ENCODE data around the gene ARPC2. TPM values are rescaled to one million over a fixed set of nuclear protein-coding genes. Genes with fewer than 3 reads are reported as not detected.

The ARPC2 gene
- total RNA-seq, 1 donor from 2014 or later: 265 TPM

GRCh38 chr2:218276986-218277755 is 60.2 kb downstream of the ARPC2 start:
- Mint-ChIP-seq H3K27me3 (ENCODE audit: unreplicated experiment) (no peaks in the 10 kb centered on the region), H3K4me3 (ENCODE audit: unreplicated experiment) (no peak overlapping the region), H3K9me3 (ENCODE audit: unreplicated experiment) (no peaks in the 10 kb centered on the region), H3K36me3 (ENCODE audit: unreplicated experiment) (peaks cover 35% of the 10 kb centered on the region), H3K27ac (ENCODE audit: unreplicated experiment) (no peak overlapping the region), H3K4me1 (ENCODE audit: unreplicated experiment) (peaks cover 17% of the 10 kb centered on the region)
- DNase-seq (ENCODE audit: extremely low spot score, unreplicated experiment): no peak
- no peak for TF ChIP-seq CTCF (IDR thresholded peaks at IDR 0.05)

GRCh38 chr2:218277921-218278320 is 60.9 kb downstream of the ARPC2 start:
- Mint-ChIP-seq H3K27ac (ENCODE audit: unreplicated experiment) (no peak overlapping the region), H3K4me3 (ENCODE audit: unreplicated experiment) (no peak overlapping the region), H3K27me3 (ENCODE audit: unreplicated experiment) (no peaks in the 10 kb centered on the region), H3K9me3 (ENCODE audit: unreplicated experiment) (no peaks in the 10 kb centered on the region), H3K36me3 (ENCODE audit: unreplicated experiment) (peaks cover 35% of the 10 kb centered on the region), H3K4me1 (ENCODE audit: unreplicated experiment) (peaks cover 12% of the 10 kb centered on the region)
- no peak for DNase-seq (ENCODE audit: extremely low spot score, unreplicated experiment)
- no peak for TF ChIP-seq CTCF (IDR thresholded peaks at IDR 0.05)

- no peak for DNase-seq (ENCODE audit: extremely low spot score, unreplicated experiment)
- H3K4me3 Mint-ChIP-seq (ENCODE audit: unreplicated experiment): no peak overlapping the region
- H3K9me3 Mint-ChIP-seq (ENCODE audit: unreplicated experiment): no peaks in the 10 kb centered on the region
- H3K4me1 Mint-ChIP-seq (ENCODE audit: unreplicated experiment): peaks cover 11% of the 10 kb centered on the region
- H3K27me3 Mint-ChIP-seq (ENCODE audit: unreplicated experiment): no peaks in the 10 kb centered on the region
- no peak overlapping the region for H3K27ac Mint-ChIP-seq (ENCODE audit: unreplicated experiment)
- peaks cover 33% of the 10 kb centered on the region for H3K36me3 Mint-ChIP-seq (ENCODE audit: unreplicated experiment)
- no peak for TF ChIP-seq CTCF (IDR thresholded peaks at IDR 0.05)
Measured at GRCh38 chr2:218278531-218279360, 61.8 kb downstream of the ARPC2 start.

GRCh38 chr2:218280260-218280870 is 63.4 kb downstream of the ARPC2 start:
- H3K4me3 Mint-ChIP-seq (ENCODE audit: unreplicated experiment): no peak overlapping the region
- no peaks in the 10 kb centered on the region for H3K9me3 Mint-ChIP-seq (ENCODE audit: unreplicated experiment)
- H3K27me3 Mint-ChIP-seq (ENCODE audit: unreplicated experiment): no peaks in the 10 kb centered on the region
- H3K4me1 Mint-ChIP-seq (ENCODE audit: unreplicated experiment): peaks cover 18% of the 10 kb centered on the region
- H3K36me3 Mint-ChIP-seq (ENCODE audit: unreplicated experiment): peaks cover 26% of the 10 kb centered on the region
- DNase-seq (ENCODE audit: extremely low spot score, unreplicated experiment): no peak
- H3K27ac Mint-ChIP-seq (ENCODE audit: unreplicated experiment): no peak overlapping the region
- no peak for TF ChIP-seq CTCF (IDR thresholded peaks at IDR 0.05)

- H3K4me1 Mint-ChIP-seq (ENCODE audit: unreplicated experiment): peaks cover 29% of the 10 kb centered on the region
- no peak for TF ChIP-seq CTCF (IDR thresholded peaks at IDR 0.05)
- no peaks in the 10 kb centered on the region for H3K9me3 Mint-ChIP-seq (ENCODE audit: unreplicated experiment)
- no peaks in the 10 kb centered on the region for H3K27me3 Mint-ChIP-seq (ENCODE audit: unreplicated experiment)
- DNase-seq (ENCODE audit: extremely low spot score, unreplicated experiment): no peak
- H3K4me3 Mint-ChIP-seq (ENCODE audit: unreplicated experiment): no peak overlapping the region
- peaks cover 24% of the 10 kb centered on the region for H3K36me3 Mint-ChIP-seq (ENCODE audit: unreplicated experiment)
- H3K27ac Mint-ChIP-seq (ENCODE audit: unreplicated experiment): no peak overlapping the region
Measured at GRCh38 chr2:218281449-218281848, 64.5 kb downstream of the ARPC2 start.
